CD4-positive, CD25-positive, alpha-beta regulatory T cell (primary cell): Measurements from ENCODE around the gene NF1. TPM values are rescaled to one million over a fixed set of nuclear protein-coding genes. Genes with fewer than 3 reads are reported as not detected.
"Not testable (repeated sequence)": the region's sequence is repeated elsewhere in the genome, so short reads cannot be mapped to it uniquely, and the experiment has no call there.

Experiments used
- ATAC-seq, 2 donors: fragments of 150-1000 bp; cut with Tn5 transposase; one replicate each; pipeline ENCODE4 v1.10.0; 2021; ENCODE audit warnings: low read depth in 2 of 2, moderate number of reproducible peaks in 2 of 2, moderate library complexity in 1 of 2
- DNase-seq, 3 donors: peaks; one replicate each; pipeline versions ENCODE4 v3.0.0 to v3.0.0-alpha.2; 2012 to 2022; ENCODE audit warnings: mixed read lengths in 1 of 3
- H3K27ac ChIP-seq: one replicate; pipeline ENCODE4 v1.7.0; 2013; ENCODE audit warnings: mild to moderate bottlenecking, low read length; ENCODE audit not compliant: insufficient read depth, poor library complexity, severe bottlenecking
- H3K27me3 ChIP-seq: one replicate; pipeline ENCODE4 v1.7.0; 2013; ENCODE audit warnings: low read length; ENCODE audit not compliant: control insufficient read depth, insufficient read depth
- H3K36me3 ChIP-seq: one replicate; pipeline ENCODE4 v1.7.0; 2013; ENCODE audit warnings: mild to moderate bottlenecking, low read length, moderate library complexity; ENCODE audit not compliant: control insufficient read depth, insufficient read depth
- H3K4me1 ChIP-seq: 2 replicates; pipeline ENCODE4 v1.7.0; 2013; ENCODE audit warnings: mild to moderate bottlenecking, low read length; ENCODE audit not compliant: insufficient read depth, control insufficient read depth, poor library complexity, severe bottlenecking
- H3K4me3 ChIP-seq: one replicate; pipeline ENCODE4 v1.7.0; 2013; ENCODE audit warnings: low read depth, mild to moderate bottlenecking, low read length, moderate library complexity
- H3K9me3 ChIP-seq, 2 experiments: 1 replicate in 1 of 2; 2 replicates in 1 of 2; pipeline ENCODE4 v1.7.0; 2013; ENCODE audit warnings: low read length in 2 of 2, mild to moderate bottlenecking in 1 of 2, moderate library complexity in 1 of 2; ENCODE audit not compliant: control insufficient read depth in 2 of 2
- H3K27ac Mint-ChIP-seq, 3 donors: one replicate each; pipeline ENCODE4 v1.8.0; 2020 to 2022; ENCODE audit warnings: mild to moderate bottlenecking in 3 of 3, mixed read lengths in 3 of 3, moderate library complexity in 2 of 3
- H3K27me3 Mint-ChIP-seq: one replicate; pipeline ENCODE4 v1.8.0; 2022; ENCODE audit warnings: mild to moderate bottlenecking, mixed read lengths
- H3K36me3 Mint-ChIP-seq: one replicate; pipeline ENCODE4 v1.8.0; 2020; ENCODE audit warnings: mixed read lengths
- H3K4me1 Mint-ChIP-seq, 4 donors: one replicate each; pipeline ENCODE4 v1.8.0; 2020 to 2022; ENCODE audit warnings: mixed read lengths in 4 of 4, mild to moderate bottlenecking in 1 of 4
- H3K4me3 Mint-ChIP-seq, 4 donors: one replicate each; pipeline ENCODE4 v1.8.0; 2020 to 2022; ENCODE audit warnings: mild to moderate bottlenecking in 4 of 4, mixed read lengths in 4 of 4, moderate library complexity in 3 of 4
- H3K9me3 Mint-ChIP-seq, 7 donors: one replicate each; pipeline ENCODE4 v1.8.0; 2020 to 2022; ENCODE audit warnings: mixed read lengths in 7 of 7, mild to moderate bottlenecking in 3 of 7, moderate library complexity in 2 of 7
- polyA plus RNA-seq, 4 donors: library from polyadenylated mRNA; unstranded; fragments of 300-500 nt; fragmentation: Illumina TruSeq; gene quantifications; one replicate each; pipeline ENCODE4 v1.2.3, GENCODE V29; 2021
- total RNA-seq: library from RNA; stranded (reverse); gene quantifications from one replicate; pipeline ENCODE4 v1.2.3, GENCODE V29; 2022

The NF1 gene
- total and polyA plus RNA-seq, 5 donors from 2014 or later: 19.7 to 47.3 (median 40.8) TPM

- Mint-ChIP-seq H3K36me3 (peaks cover 9% of the 10 kb centered on the region), H3K4me1 (peaks cover 3 to 10% (median 5%) of the 10 kb centered on the region in 4 donors), H3K4me3 (no peak overlapping the region), H3K9me3 (no peaks in the 10 kb centered on the region), H3K27ac (peak overlapping the region in 2 of 3 donors; percentile 11 to 55), H3K27me3 (no peaks in the 10 kb centered on the region)
- DNase-seq (no peak), ATAC-seq (no peak)
- Histone ChIP-seq H3K4me3 (no peak overlapping the region), H3K36me3 (no peaks in the 10 kb centered on the region), H3K9me3 (no peaks in the 10 kb centered on the region), H3K4me1 (no peaks in the 10 kb centered on the region), H3K27me3 (no peaks in the 10 kb centered on the region), H3K27ac (no peak overlapping the region)
Observed at GRCh38 chr17:31251105-31251969, 156.6 kb downstream of the NF1 start.

DNA sequence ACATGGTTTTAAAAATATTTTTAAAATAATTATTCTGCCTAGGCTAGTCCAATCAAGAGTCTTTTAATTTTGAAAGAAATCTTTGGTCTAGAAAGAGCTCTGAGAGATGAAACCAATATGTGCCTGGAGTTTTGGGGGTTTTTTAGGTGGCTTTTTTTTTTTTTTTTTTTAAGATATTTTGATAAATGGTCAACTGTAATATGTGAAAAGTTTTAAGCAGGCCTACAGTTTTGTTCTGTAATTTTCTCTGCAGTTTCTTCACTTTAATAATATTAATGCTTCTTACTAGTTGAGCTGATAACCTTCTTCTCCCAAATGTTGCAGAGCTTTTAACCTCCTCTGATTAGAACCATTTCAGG lies 157.2 kb downstream of the NF1 start:
- Mint-ChIP-seq H3K27me3 (no peaks in the 10 kb centered on the region), H3K4me1 (peaks cover 3 to 10% (median 5%) of the 10 kb centered on the region in 4 donors), H3K36me3 (peaks cover 9% of the 10 kb centered on the region), H3K9me3 (no peaks in the 10 kb centered on the region), H3K4me3 (no peak overlapping the region), H3K27ac (no peak overlapping the region)
- Histone ChIP-seq H3K36me3 (no peaks in the 10 kb centered on the region), H3K27me3 (no peaks in the 10 kb centered on the region), H3K27ac (no peak overlapping the region), H3K4me1 (no peaks in the 10 kb centered on the region), H3K4me3 (no peak overlapping the region), H3K9me3 (no peaks in the 10 kb centered on the region)
- ATAC-seq (no peak), DNase-seq (no peak)

- Histone ChIP-seq H3K4me3 (no peak overlapping the region), H3K9me3 (no peaks in the 10 kb centered on the region), H3K27ac (no peak overlapping the region), H3K4me1 (no peaks in the 10 kb centered on the region), H3K36me3 (no peaks in the 10 kb centered on the region), H3K27me3 (no peaks in the 10 kb centered on the region)
- H3K27ac Mint-ChIP-seq: no peak overlapping the region
- H3K9me3 Mint-ChIP-seq: no peaks in the 10 kb centered on the region
- peaks cover 9% of the 10 kb centered on the region for H3K36me3 Mint-ChIP-seq
- H3K4me3 Mint-ChIP-seq: no peak overlapping the region
- no peaks in the 10 kb centered on the region for H3K27me3 Mint-ChIP-seq
- DNase-seq (no peak), ATAC-seq (no peak)
- peaks cover 3 to 10% (median 5%) of the 10 kb centered on the region in 4 donors for H3K4me1 Mint-ChIP-seq
Observed at GRCh38 chr17:31252741-31253140, 158.0 kb downstream of the NF1 start.

- H3K4me3 Mint-ChIP-seq: no peak overlapping the region
- H3K4me1 Mint-ChIP-seq: peaks cover 3 to 10% (median 5%) of the 10 kb centered on the region in 4 donors
- no peaks in the 10 kb centered on the region for H3K27me3 Mint-ChIP-seq
- Histone ChIP-seq H3K4me3 (no peak overlapping the region), H3K4me1 (no peaks in the 10 kb centered on the region), H3K36me3 (no peaks in the 10 kb centered on the region), H3K9me3 (no peaks in the 10 kb centered on the region), H3K27ac (no peak overlapping the region), H3K27me3 (no peaks in the 10 kb centered on the region)
- H3K36me3 Mint-ChIP-seq: peaks cover 1% of the 10 kb centered on the region
- DNase-seq (no peak), ATAC-seq (no peak)
- no peak overlapping the region for H3K27ac Mint-ChIP-seq
- no peaks in the 10 kb centered on the region for H3K9me3 Mint-ChIP-seq
Observed at GRCh38 chr17:31254654-31255053, 159.9 kb downstream of the NF1 start.

- Mint-ChIP-seq H3K9me3 (no peaks in the 10 kb centered on the region), H3K27me3 (no peaks in the 10 kb centered on the region), H3K36me3 (no peaks in the 10 kb centered on the region), H3K4me1 (peaks cover 0 to 4% (median 0%) of the 10 kb centered on the region in 4 donors), H3K4me3 (no peak overlapping the region), H3K27ac (no peak overlapping the region)
- H3K27me3 ChIP-seq: no peaks in the 10 kb centered on the region
- no peaks in the 10 kb centered on the region for H3K4me1 ChIP-seq
- H3K27ac ChIP-seq: no peak overlapping the region
- H3K9me3 ChIP-seq: no peaks in the 10 kb centered on the region
- H3K4me3 ChIP-seq: no peak overlapping the region
- no peak for DNase-seq
- ATAC-seq: no peak
- H3K36me3 ChIP-seq: no peaks in the 10 kb centered on the region
Observed at GRCh38 chr17:31256936-31257335, 162.2 kb downstream of the NF1 start.

DNA sequence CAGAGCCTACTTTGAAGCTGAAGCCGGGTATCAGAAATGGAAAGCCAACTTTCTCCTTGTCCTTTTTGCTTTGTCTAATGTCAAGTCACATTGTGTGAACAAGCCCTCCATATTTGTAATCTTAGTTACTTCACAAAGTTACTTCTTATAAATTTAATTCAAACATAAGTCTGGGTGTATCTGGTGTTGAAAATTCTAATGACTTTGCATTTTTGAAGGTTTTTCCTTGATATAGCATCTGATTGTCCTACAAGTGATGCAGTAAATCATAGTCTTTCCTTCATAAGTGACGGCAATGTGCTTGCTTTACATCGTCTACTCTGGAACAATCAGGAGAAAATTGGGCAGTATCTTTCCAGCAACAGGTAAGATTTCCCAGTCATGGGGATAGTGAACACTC lies 165.4 kb downstream of the NF1 start:
- H3K9me3 ChIP-seq: no peaks in the 10 kb centered on the region
- ATAC-seq: no peak
- no peaks in the 10 kb centered on the region for H3K27me3 ChIP-seq
- Mint-ChIP-seq H3K27me3 (no peaks in the 10 kb centered on the region), H3K27ac (peak overlapping the region in 1 of 3 donors; percentile 5), H3K36me3 (no peaks in the 10 kb centered on the region), H3K9me3 (no peaks in the 10 kb centered on the region), H3K4me1 (peaks cover 0 to 4% (median 0%) of the 10 kb centered on the region in 4 donors), H3K4me3 (no peak overlapping the region)
- no peak overlapping the region for H3K4me3 ChIP-seq
- no peaks in the 10 kb centered on the region for H3K36me3 ChIP-seq
- H3K27ac ChIP-seq: no peak overlapping the region
- no peak for DNase-seq
- H3K4me1 ChIP-seq: no peaks in the 10 kb centered on the region

GRCh38 chr17:31261601-31262000 lies 166.8 kb downstream of the NF1 start:
- H3K4me1 Mint-ChIP-seq: peaks cover 4 to 6% (median 4%) of the 10 kb centered on the region in 4 donors
- no peak for DNase-seq

GRCh38 chr17:31262923-31263322 lies 168.1 kb downstream of the NF1 start:
- H3K27me3 ChIP-seq, H3K27ac ChIP-seq, ATAC-seq, DNase-seq, H3K4me3 ChIP-seq, H3K4me1 Mint-ChIP-seq, H3K9me3 Mint-ChIP-seq, H3K9me3 ChIP-seq, H3K4me1 ChIP-seq, H3K27ac Mint-ChIP-seq, H3K36me3 ChIP-seq, H3K27me3 Mint-ChIP-seq, H3K4me3 Mint-ChIP-seq: not testable (repeated sequence)
- H3K36me3 Mint-ChIP-seq: peaks cover 11% of the 10 kb centered on the region

More at GRCh38 chr17:31261601-31262000, 166.8 kb downstream of the NF1 start:
- no peaks in the 10 kb centered on the region for H3K27me3 ChIP-seq
- H3K27ac Mint-ChIP-seq: no peak overlapping the region
- H3K4me3 Mint-ChIP-seq: no peak overlapping the region
- H3K36me3 ChIP-seq: no peaks in the 10 kb centered on the region
- H3K9me3 ChIP-seq: no peaks in the 10 kb centered on the region
- ATAC-seq: no peak
- no peak overlapping the region for H3K27ac ChIP-seq
- no peaks in the 10 kb centered on the region for H3K27me3 Mint-ChIP-seq
- no peaks in the 10 kb centered on the region for H3K9me3 Mint-ChIP-seq
- peaks cover 3% of the 10 kb centered on the region for H3K36me3 Mint-ChIP-seq
- no peaks in the 10 kb centered on the region for H3K4me1 ChIP-seq
- no peak overlapping the region for H3K4me3 ChIP-seq
